Forelimb muscle (tissue), 1 donor: ENCODE results near the gene CALR. TPM values are rescaled to one million over a fixed set of nuclear protein-coding genes. Genes with fewer than 3 reads are reported as not detected.
"Not testable (repeated sequence)": the region's sequence is repeated elsewhere in the genome, so short reads cannot be mapped to it uniquely, and the experiment has no call there.

ENCODE experiments used
- DNase-seq: peaks from one replicate; pipeline ENCODE4 v3.0.0-alpha.2; 2013; ENCODE audit warnings: low read depth
- polyA plus RNA-seq: library from polyadenylated mRNA; unstranded; fragments of 120-200 nt; gene quantifications from one replicate; pipeline ENCODE4 v1.2.1, GENCODE V29; 2013; ENCODE audit not compliant: insufficient read length

The CALR gene
- polyA plus RNA-seq, 1 donor: 312 TPM

DNA sequence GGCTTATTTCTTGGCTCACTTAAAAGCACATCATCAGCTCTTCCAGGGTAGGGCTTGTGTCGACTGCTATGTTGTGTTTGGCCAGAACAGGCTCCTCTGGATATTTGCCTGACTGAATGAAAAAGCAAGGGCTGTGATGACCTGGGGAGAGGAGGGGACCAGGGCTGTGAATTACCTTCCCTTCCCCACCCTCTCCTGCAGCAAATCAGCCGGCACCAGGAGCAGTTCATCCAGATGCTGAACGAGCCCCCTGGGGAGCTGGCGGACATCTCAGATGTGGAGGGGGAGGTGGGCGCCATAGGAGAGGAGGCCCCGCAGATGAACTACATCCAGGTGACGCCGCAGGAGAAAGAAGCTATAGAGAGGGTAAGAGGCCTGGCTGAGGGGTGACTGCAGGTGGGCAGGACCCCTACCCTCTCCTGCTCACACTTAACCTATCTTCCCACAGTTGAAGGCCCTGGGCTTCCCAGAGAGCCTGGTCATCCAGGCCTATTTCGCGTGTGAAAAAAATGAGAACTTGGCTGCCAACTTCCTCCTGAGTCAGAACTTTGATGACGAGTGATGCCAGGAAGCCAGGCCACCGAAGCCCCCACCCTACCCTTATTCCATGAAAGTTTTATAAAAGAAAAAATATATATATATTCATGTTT lies 14.2 kb downstream of the CALR start:
- no peak for DNase-seq

DNA sequence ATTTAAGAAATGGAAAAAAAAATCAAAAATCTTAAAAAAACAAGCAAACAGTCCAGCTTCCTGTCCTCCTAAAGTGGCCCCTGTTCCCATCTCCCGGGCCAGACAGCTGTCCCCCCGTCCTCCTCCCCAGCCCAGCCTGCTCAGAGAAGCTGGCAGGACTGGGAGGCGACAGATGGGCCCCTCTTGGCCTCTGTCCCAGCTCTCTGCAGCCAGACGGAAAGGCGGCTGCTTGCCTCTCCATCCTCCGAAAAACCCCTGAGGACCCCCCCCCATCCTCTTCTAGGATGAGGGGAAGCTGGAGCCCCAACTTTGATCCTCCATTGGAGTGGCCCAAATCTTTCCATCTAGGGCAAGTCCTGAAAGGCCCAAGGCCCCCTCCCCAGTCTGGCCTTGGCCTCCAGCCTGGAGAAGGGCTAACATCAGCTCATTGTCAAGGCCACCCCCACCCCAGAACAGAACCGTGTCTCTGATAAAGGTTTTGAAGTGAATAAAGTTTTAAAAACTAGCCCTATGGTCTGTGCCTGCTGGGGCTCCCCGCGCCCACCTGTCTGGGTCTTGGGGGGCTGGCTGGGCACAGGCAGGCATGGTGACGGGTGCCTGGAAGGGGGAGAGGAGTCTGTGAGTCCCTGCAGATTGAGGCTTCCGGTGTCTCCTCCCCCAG lies 14.9 kb downstream of the CALR start:
- no peak for DNase-seq

DNA sequence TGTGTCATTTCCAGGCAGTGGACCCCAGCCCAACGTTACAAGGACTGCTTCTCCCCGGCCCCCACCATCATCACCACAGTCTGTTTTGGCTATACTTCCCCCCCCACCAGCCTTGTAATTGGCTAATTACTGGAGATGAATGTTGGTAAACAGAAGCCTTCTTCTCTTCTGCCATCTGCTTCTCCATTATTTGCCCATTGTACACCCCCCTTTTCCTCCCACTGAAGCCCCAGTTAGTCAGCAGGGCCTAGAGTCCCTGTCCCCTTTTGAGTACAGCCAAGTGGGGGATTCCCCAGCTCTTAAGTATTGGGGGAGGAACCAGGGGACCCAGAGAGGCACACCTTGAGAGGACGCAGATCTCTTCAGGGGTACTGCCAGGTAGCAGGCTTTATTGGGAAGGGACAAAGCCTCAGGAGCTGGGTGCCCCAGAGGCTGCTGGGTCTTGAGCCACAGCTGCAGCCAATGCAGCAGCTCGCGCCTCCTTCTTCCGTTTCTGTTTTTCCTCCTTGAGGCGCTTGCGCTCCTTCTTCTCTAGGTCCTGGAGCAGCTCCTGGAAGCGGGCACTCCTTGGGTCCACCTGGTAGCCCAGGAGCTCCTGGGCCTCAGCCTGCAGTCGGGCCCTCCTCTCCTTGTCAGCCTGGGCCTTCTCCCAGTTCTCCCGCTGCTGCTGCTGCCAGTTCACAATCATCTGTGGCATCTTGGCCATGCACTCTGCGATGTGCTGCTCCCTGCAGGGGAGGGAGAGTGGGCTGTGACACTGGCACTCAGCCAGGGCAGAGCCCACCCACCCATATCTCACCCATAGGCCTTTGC lies 15.6 kb downstream of the CALR start:
- no peak for DNase-seq

DNA sequence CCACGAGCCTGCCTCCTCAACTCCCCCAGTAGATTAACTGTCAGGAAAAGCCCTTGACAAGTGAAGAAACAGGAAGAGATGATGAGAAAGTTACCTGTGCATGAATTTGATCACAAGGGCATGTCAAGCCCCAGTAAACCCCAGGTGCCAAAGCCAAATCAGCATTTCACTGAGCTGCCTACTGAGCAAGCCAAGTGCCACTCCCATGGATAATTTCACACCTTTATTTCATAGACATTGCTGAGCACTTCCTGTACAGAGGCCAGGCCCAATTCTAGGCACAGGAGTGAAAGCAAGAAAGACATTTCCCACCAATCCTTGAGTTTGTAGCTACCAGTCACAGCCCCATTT lies 16.2 kb downstream of the CALR start:
- no peak for DNase-seq

DNA sequence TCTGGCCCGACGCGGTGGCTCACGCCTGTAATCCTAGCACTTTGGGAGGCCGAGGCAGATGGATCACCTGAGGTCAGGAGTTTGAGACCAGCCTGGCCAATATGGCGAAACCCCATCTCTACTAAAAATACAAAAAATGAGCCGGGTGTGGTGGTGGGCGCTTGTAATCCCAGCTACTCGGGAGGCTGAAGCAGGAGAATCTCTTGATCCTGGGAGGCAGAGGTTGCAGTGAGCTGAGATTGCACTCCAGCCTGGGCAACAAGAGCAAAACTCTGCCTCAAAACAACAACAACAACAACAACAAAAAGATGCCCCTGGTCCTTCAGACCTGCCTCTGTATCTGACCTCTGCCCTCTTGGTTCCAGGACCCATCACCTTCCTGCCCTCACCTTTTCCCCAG lies 17.2 kb downstream of the CALR start:
- not testable (repeated sequence) for DNase-seq

DNA sequence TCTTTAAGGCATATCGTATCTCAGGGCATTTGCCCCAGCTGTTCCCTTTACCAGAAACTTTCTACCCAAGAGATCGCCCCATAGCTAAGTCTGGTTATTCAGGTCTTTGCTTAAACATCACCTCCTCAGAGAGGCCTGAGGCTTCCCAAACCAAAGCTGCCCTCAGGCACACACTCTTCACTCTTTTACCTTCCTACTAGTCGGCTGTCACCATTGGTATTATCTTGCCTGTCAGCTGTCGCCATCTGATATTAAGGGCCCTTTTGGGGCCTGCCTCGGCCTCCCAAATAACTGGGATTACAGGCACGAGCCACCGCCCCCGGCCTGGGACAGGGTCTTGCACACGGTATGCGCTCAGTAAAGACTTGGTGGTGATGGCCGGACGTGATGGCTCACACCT lies 17.6 kb downstream of the CALR start:
- no peak for DNase-seq

DNA sequence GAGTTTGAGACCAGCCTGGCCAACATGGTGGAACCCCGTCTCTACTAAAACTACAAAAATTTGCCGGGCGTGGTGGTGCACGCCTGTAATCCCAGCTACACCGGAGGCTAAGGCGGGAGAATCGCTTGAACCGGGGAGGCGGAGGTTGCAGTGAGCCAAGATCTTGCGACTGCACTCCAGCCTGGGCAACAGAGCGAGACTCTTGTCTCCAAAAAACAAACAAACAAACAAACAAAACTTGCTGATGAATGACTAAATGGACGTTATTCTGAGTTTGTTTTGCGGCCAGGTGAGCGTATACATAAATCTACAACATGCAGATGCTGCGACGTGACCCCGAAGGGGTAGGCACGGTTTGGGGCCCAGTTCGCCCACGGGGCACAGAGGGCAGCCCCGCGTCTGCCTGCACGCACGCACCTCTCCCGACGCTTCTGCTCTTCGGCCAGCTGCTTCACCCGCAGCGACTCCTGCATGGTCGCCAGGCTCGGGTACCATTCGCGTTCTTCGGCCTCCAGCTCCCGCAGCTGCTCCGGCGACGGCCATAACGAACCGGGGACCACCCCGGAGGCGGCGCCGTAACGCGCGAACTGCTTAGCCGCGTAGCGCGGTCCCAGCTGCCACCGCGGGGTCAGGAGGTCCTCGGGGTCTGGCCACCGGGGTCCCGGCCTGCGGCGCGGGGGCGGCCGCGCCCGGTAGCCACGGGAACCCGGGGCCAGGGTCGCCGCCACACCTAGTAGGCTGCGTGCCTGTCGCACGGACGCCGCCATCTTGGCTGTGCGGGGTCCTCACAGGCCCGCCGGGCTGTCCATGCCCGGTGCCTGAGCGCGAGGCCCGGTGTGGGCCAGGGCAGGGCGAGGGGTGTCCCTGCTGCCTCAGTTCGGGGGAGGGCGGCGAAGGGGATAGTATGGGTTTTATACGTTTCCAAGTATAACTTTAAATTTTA lies 18.3 kb downstream of the CALR start, which contains the start of gene GADD45GIP1:
GADD45GIP1 (minus strand) TSS at position 778 of the 943 bp plus-strand sequence; CDS start at position 767, 11 bp downstream.
- no peak for DNase-seq

DNA sequence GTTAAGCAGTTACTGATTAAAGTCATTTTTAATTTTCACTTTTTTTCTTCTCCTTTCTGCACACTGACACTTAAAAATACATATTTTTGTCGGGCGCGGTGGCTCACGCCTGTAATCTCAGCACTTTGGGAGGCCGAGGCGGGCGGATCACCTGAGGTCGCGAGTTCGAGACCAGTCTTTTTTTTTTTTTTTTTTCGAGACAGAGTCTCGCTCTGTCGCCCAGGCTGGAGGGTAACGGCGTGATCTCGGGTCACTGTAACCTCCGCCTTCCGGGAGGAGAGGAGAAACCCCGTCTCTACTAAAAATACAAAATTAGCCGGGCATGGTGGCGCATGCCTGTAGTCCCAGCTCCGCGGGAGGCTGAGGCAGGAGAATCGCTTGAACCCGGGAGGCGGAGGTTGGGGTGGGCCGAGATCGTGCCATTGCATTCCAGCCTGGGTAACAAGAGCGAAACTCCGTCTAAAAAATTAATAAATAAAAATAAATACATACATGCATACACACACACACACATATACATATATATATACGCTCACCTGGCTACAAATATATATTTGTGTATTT lies 19.1 kb downstream of the CALR start:
- not testable (repeated sequence) for DNase-seq

DNA sequence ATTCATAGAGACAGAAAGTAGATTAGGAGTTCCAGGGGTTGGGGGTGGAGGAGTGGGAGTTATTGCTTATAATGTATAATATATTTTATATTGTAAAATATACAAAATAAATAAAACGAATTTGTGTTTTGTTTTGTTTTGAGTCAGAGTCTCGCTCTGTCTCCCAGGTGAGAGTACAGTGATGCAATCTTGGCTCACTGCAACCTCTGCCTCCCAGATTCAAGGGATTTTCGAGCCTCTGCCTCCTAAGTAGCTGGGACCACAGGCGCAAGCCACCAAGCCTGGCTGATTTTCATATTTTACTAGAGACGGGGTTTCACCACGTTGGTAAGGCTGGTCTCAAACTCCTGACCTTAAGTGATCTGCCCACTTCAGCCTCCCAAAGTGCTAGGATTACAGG lies 21.1 kb downstream of the CALR start:
- DNase-seq: no peak

DNA sequence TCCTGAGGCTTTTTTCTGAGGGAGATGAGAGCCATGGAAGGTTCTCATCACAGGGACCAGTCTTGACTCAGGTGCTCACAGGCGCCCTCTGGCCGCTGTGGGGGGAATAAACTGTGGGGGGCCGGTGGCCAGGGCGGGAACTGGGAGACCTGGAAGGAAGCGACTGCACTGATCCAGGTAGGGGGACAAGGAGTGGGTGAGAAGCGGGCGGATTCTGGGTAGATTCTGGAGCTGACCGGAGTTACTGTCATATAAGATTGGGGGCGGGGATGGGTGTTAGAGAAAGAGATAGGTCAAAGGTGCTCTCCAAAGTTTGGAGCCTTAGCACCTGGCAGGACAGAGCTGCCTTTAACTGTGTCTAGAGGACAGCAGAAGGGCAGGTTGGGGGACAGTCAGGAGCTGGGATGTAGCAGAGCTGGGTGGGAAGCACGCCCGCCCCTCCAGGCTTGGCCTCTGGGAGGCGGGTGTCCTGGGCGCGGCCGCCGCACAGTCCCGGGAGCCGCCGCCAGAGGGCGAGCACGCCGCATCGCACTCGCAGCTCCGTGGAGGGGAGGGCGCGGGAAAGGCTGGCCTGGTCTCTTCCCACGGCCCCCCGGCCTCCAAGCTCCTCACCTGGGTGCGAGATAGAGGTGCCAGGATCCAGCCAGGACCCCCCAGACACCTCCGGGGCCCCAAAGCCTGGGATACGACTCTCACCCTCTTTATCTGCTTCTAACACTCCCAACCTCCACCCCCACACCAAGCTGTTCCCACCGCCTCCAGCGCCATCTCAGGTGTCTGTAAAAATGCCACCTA lies 26.8 kb downstream of the CALR start:
- no peak for DNase-seq

DNA sequence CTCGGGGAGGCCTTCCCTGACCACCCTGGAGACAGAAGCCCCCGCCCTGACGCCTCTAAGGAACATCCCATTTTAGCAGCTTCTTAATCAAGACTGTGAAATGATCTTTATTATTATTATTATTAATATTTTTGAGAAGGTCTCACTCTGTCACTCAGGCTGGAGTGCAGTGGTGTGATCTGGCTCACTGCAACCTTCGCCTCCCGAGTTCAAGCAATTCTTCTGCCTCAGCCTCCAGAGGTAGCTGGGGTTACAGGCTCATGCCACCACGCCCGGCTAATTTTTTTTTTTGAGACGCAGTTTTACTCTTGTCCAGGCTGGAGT lies 27.4 kb downstream of the CALR start:
- DNase-seq: no peak

DNA sequence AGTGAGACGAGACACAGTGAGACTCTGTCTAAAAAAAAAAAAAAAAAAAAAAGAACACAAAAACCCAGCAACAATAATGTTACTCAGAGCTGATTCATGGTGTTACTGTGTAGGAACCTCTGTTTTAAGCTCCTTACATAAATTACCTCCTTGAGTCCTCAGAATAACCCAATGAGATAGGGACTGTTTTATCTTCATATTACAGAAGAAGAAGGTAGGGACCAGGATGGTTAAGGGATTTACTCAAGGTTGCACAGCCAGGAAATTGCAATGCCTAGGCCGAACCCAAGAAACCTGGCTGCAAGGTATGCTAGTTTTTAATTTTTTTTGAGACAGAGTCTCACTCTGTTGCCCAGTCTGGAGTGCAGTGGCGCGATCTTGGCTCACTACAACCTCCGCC lies 29.5 kb downstream of the CALR start:
- DNase-seq: no peak

DNA sequence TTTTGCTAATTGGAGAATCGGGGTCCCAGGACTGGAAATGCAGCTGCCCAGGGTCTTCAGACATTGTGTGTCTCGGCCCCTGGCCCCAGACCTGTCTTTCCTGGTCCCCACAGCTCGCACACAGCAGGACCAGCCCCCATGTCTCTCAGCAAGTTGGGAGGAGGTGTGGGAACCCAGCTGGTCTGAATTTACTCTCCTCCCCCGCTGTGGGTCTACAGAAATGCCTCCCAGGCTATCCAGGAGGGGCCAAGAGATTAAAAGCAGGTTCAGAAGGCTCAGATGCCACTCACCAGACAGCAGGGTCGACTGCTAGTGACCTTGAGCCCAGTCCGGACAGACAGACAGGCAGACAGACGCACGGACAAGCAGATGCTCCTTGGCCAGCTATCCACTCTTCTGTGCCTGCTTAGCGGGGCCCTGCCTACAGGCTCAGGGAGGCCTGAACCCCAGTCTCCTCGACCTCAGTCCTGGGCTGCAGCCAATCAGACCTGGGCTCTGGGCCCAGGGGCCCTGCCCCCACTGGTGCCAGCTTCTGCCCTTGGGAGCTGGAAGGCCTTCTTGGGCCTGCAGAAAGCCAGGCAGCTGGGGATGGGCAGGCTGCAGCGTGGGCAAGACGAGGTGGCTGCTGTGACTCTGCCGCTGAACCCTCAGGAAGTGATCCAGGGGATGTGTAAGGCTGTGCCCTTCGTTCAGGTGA lies 31.0 kb downstream of the CALR start, which contains the start of gene DAND5:
DAND5 (plus strand) TSS at position 285 of the 697 bp plus-strand sequence; CDS start at position 370, 85 bp downstream.
- DNase-seq: no peak

DNA sequence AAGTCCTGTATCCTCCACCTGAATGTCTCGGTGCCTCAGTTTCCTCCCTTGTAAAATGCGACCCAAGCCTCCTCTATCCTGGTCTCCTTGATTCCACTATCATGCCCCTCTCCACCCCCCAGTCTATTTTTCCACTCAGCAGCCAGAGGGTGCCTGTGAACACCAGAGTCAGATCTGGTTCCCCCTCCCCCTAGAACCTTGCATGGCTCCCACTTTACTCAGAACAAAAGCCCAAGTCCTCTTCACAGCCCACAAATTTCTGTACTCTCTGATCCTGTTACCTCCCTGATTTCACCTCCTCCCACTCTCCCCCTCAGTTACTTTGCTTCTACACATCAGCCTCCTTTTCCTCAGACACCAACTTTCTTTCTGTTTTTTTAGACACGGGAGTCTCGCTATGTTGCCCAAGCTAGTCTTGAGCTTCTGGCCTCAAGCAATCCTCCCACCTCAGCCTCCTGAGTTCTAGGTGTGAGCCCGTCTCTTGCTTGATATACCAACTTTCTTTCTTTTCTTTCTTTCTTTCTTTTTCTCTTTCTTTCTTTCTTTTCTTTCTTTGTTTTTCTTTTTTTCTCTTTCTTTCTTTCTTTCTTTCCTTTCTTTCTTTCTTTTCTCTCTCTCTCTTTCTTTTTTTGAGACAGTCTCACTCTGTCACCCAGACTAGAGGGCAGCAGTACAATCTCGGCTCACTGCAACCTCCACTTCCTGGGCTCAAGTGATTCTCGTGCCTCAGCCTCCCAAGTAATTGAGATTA lies 31.8 kb downstream of the CALR start:
- DNase-seq: no peak

DNA sequence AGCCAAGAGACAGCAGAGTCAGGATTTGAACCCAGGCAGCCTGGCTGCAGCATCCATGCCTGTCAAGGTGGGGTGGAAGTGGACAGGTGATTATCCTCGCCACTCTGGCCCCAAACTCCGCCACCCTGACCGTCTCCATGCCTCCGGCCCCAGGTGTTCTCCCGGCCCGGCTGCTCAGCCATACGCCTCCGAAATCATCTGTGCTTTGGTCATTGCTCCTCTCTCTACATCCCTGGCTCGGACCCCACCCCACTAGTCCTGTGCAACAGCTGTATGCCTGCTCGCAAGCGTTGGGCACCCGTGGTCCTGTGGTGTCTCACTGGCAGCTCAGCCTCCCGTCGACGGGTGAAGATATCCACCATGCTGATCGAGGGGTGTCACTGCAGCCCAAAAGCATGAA lies 34.8 kb downstream of the CALR start:
- no peak for DNase-seq

DNA sequence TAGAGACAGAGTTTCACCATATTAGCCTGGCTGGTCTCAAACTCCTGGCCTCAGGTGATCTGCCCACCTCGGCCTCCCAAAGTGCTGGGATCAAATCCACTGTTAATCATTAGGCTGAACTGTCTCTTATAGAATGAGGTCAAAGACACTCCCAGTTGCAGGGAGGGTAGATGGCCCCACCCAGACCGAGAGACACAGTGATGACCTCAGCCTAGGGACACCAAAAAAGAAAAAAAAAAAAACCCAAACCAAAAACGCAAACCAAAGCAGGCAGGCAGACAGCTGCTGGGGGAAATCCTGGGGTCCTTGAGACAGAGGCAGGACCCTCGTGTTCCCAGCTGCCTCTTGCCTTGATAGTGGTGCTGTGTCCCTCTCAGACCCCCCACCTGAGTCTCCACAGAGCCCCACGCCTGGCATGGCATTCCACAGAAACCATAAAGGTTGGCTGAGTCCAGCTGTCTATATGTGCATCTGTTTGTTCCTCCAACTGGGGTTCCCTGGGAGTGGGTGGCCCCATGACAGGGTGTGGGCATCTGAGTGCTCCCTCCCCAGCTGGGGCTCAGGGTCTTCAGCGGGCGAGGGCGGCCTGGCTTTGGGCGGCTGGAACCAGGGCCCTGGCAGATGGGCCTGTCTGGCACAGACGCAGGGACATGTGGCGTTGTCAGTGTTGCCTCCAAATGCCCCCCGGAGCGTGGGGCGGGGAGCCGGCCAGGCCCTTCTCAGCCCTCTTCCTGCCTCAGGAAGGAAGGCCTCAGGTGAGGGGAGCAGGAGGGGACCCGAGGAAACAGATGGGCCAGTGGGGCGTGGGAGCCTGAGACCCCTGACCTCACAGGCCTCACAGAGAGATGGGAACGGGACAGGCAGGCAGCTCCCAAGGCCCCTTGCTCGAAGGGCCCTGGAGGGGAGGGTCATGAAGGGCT lies 36.2 kb downstream of the CALR start:
- no peak for DNase-seq

DNA sequence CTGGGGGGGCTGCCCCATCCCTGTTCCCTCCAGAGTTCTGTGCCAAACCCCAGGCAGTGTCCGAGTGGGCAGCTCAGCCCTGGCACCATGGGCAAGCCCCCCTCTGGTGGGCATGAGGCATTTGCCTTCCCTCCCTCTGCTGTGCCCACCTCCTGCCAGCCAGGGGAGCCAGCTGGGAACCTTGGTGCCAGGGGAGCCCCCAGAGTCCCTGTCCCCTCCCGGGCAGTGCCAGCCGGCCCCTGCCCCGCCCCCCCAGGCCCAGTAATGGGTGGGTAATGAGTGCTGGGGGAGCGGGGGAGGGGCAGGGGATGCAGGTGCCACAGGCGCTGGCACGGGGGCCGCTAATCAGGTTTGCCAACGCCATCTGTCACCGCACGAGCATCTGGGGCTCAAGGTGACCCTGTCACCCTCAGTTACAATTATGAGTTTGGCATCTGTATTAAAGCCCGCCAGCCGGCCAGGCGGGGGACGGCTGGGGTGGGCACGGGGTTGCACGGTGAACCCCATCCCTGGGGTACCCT lies 36.9 kb downstream of the CALR start:
- DNase-seq: no peak

DNA sequence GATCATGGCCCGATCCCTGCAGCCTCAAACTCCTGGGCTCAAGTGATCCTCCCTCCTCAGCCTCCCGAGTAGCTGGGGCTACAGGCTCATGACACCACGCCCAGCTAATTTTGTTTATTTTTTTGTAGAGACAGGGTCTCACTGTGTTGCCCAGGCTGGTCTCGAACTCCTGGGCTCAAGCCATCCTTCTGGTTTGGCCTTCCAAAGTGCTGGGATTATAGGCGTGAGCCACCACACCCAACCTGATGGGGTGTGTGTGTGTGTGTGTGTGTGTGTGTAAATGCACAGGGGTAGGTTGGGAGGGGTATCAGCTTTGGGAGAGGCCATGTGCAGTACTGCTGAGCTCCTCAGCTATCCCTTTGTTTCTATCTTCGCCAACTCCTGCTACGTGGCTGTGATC lies 37.7 kb downstream of the CALR start:
- not testable (repeated sequence) for DNase-seq
